Spleen (tissue), 7 donors: Measurements from ENCODE around the gene PMIS2.

Experiments used
- CTCF ChIP-seq, 11 experiments: fragments of 200-600 bp in 7 of 11; fragments of 450-650 bp in 4 of 11; sonication (generic) in 4 of 11; IDR thresholded peaks in 8 of 11; conservative IDR thresholded peaks in 3 of 11; 1 replicate in 7 of 11; 2 replicates in 4 of 11; pipeline versions ENCODE4 v1.4.0 to v1.8.0; 2016 to 2021; ENCODE audit warnings: antibody characterized with exemption in 11 of 11, inconsistent platforms in 4 of 11, mild to moderate bottlenecking in 1 of 11
- POLR2A ChIP-seq, 3 donors: fragments of 450-650 bp; IDR thresholded peaks; one replicate each; pipeline ENCODE4 v1.5.1; 2017; ENCODE audit warnings: antibody characterized with exemption in 3 of 3, mild to moderate bottlenecking in 1 of 3
- POLR2AphosphoS5 ChIP-seq, 3 donors: sonication (generic); formaldehyde crosslinking; IDR thresholded peaks; one replicate each; pipeline ENCODE4 v1.5.1; 2017; ENCODE audit warnings: antibody characterized with exemption in 3 of 3
- donor health status: DM: no; HTN: no; CAD: no; lungs with moderate emphysema.
- donor health status: DM: no; HTN: no; CAD: no.
- donor health status: DM: no; HTN: no; CAD: no.

DNA sequence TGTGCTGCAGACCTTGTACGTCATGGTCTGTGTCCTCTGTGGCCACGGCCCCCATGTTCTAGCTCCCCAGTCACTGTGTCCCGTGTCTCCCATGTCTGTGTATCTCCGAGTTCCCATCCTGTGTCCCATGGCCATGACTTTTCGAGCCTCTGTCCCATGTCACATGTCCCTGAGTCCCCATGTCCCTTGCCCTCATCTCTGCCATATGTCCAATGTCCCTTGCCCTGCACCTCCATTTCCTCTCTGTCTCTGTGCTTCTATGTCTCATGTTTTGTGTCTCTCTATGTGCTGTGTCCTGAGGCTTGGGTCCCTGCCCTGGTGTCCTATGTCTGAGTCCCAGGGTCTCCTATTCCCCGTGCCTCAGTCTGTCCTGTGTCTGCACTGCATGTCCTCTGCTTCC, 24.5 kb upstream of the PMIS2 start:
- no peak for TF ChIP-seq CTCF (IDR thresholded peaks at IDR 0.05 in 8 of 11, conservative IDR thresholded peaks at IDR 0.05 in 3 of 11)
- no peak for TF ChIP-seq POLR2A (IDR thresholded peaks at IDR 0.05)
- TF ChIP-seq POLR2AphosphoS5 (IDR thresholded peaks at IDR 0.05): no peak
